AG04450 (cell line): Measurements from ENCODE around the gene VRK3. TPM values are rescaled to one million over a fixed set of nuclear protein-coding genes. Genes with fewer than 3 reads are reported as not detected.

Experiments used
- CTCF ChIA-PET: fragments of 300-600, 350-600 bp; formaldehyde crosslinking; extraction: SDS; loops from one replicate; lab custom pipeline; 2022; ENCODE audit warnings: antibody characterized with exemption, inconsistent platforms; lab: Charles Lee
- POLR2A ChIA-PET: fragments of 350-600 bp; formaldehyde crosslinking; extraction: SDS; loops from one replicate; lab custom pipeline; 2021; ENCODE audit warnings: antibody characterized with exemption, inconsistent platforms; lab: Yijun Ruan, JAX
- DNase-seq: peaks from one replicate; pipeline ENCODE4 v3.0.0-alpha.2; 2011; ENCODE audit warnings: low read depth, low spot score
- H3K27ac ChIP-seq: one replicate; pipeline ENCODE4 v1.5.1; 2012; ENCODE audit warnings: low read depth, low read length, control low read depth
- H3K27me3 ChIP-seq: one replicate; pipeline ENCODE4 v1.6.0; 2012; ENCODE audit warnings: low read length; ENCODE audit not compliant: control insufficient read depth, insufficient read depth
- H3K4me3 ChIP-seq: 2 replicates; pipeline ENCODE4 v1.5.1; 2011; ENCODE audit warnings: mild to moderate bottlenecking, low read depth, low read length, control low read depth
- H3K9me3 ChIP-seq: 2 replicates; pipeline ENCODE4 v1.5.1; 2012; ENCODE audit warnings: low read length; ENCODE audit not compliant: control insufficient read depth, insufficient read depth
- polyA plus RNA-seq: library from polyadenylated mRNA; depleted of rRNA; stranded (reverse); fragments of >200 nt; gene quantifications from 2 replicates; pipeline ENCODE4 v1.2.3, GENCODE V29; 2011
- TF ChIP-seq, protein P1 (sequence below): IDR thresholded peaks from 2 replicates; pipeline ENCODE4 v1.5.1; 2011; ENCODE audit warnings: low read depth, low read length, control low read depth, inconsistent platforms

VRK3 gene
- polyA plus RNA-seq, 1 experiment, result 22.5 TPM

DNA sequence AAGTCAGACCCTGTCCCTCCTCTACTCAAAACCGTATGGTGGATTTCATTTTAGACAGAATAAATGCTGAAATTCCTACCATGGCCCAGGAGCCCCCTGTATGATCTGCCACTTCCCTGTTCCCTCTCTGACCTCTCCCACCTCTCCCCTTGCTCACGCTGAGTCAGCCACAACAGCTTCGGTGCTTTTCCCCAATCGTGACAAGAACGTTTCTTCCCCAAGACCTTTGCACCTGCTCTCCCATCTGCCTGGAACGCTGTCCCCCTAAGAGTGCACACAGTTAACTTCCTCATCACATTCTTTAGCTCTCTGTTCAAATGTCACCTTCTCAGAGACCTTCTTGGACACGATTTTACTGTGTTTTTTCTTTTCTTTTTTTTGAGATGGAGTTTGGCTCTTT, 2.3 kb downstream of the VRK3 start:
- Histone ChIP-seq H3K4me3 (no peak overlapping the region), H3K9me3 (no peaks in the 10 kb centered on the region; the same call in 1 of the 2 replicates), H3K27me3 (no peaks in the 10 kb centered on the region), H3K27ac (no peak overlapping the region)
- TF ChIP-seq, protein P1, sequence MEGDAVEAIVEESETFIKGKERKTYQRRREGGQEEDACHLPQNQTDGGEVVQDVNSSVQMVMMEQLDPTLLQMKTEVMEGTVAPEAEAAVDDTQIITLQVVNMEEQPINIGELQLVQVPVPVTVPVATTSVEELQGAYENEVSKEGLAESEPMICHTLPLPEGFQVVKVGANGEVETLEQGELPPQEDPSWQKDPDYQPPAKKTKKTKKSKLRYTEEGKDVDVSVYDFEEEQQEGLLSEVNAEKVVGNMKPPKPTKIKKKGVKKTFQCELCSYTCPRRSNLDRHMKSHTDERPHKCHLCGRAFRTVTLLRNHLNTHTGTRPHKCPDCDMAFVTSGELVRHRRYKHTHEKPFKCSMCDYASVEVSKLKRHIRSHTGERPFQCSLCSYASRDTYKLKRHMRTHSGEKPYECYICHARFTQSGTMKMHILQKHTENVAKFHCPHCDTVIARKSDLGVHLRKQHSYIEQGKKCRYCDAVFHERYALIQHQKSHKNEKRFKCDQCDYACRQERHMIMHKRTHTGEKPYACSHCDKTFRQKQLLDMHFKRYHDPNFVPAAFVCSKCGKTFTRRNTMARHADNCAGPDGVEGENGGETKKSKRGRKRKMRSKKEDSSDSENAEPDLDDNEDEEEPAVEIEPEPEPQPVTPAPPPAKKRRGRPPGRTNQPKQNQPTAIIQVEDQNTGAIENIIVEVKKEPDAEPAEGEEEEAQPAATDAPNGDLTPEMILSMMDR, result no peak
- no peak for DNase-seq
- CTCF ChIA-PET, result interaction anchor here (1.9 kb wide), 1 partner anchor 85 kb away, joined by 4 read pairs; no protein-coding TSS in a partner anchor
- POLR2A ChIA-PET, result no interaction called here

DNA sequence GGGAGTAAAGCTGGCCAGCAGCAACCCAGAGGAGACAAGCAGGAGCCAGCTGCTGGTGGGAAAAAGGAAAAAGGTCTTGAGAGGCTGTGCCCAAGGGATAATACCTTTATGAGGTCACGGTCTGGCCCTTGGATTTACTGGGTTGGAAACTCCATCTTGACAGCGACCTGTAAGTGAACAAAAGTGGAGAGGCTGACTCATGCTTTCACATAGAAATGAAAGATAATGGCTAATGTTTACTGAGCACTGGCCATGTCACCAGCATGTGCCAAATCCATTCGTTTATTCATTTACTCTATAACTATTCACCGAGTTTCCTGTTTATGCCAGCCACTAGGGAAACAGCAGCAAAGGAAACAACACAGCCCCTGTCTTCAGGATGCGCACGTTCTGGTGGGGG, 4.7 kb downstream of the VRK3 start:
- TF ChIP-seq, protein P1, result no peak
- Histone ChIP-seq H3K9me3 (no peaks in the 10 kb centered on the region), H3K4me3 (no peak overlapping the region), H3K27me3 (no peaks in the 10 kb centered on the region), H3K27ac (no peak overlapping the region)
- no peak for DNase-seq
- ChIA-PET POLR2A (no interaction called here), CTCF (no interaction called here)

DNA sequence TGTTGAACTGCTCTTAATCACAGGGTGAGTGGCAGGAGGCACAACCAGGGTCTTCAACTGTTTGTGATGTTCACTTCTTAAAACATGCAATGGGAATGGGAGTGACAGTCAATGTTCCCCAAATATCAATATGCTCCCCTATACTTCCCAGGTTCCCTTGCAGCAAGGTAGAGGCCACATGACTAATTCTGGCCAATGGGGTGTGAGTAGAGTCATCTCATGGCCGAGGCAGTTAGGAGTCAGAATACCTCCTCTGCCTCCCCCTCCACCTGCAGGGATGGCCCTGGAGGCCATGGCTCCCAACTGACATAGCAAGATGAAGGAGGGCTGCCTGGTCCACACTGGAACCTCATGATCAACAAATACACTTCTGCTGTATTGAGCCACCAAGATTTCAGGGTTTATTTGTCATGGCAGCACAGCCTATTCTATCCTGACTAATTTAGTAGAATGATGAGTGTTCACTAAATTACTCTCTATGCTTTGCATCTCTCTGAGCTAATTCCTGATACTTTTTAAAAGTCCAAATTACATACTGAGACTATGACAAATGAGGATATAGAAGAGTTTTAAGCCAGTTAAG, 8.9 kb downstream of the VRK3 start:
- CTCF ChIA-PET, result no interaction called here
- POLR2A ChIA-PET, result no interaction called here
- TF ChIP-seq, protein P1, result no peak
- Histone ChIP-seq H3K27ac (no peak overlapping the region), H3K9me3 (no peaks in the 10 kb centered on the region), H3K4me3 (no peak overlapping the region), H3K27me3 (no peaks in the 10 kb centered on the region)
- no peak for DNase-seq

DNA sequence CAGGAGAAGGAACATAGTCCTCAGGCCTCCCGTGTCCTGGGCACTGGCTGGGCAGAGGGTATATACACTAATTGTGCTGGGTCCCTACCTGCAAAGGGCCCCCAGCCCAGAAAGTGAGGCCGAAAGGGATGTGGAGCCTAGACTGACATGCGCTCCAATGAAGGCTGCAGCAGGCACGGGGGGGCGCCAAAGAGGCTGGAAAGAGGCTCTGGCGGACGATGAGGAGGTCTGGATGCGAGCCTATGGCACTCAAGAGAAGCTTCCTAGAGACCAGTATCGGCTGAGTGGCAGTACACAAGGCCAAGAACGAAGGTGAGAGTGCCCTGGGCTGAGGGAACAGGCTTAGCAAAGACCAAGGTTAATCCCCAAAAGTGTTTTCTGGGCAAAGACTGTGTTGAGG, 16.6 kb downstream of the VRK3 start:
- TF ChIP-seq, protein P1, result no peak
- no peaks in the 10 kb centered on the region for H3K27me3 ChIP-seq
- no peaks in the 10 kb centered on the region for H3K9me3 ChIP-seq
- no peak overlapping the region for H3K4me3 ChIP-seq
- POLR2A ChIA-PET, result no interaction called here
- no peak for DNase-seq
- H3K27ac ChIP-seq, result no peak overlapping the region
- CTCF ChIA-PET, result interaction anchor here (0.8 kb wide), 1 partner anchor 9 kb away, joined by 3 read pairs; no protein-coding TSS in a partner anchor

DNA sequence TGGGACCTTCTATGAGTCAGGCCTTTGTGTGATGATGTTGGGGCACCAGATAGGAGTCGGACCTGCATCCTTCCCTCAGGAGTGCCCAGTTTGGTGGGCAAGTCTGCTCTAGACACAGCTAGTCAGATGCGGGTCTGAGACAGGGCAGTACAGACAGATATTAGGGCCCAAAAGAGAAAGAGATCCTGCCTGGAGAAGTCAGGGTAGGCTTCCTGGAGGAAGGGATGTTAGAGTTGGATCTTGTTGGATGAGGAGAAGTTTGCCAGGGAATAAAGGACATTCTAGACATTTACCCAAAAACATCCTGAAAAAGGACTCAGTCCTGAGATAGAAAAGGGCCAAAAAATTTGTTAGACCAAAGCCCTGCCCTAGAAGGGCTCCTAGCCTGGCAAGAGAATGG, 17.2 kb downstream of the VRK3 start:
- H3K9me3 ChIP-seq, result no peaks in the 10 kb centered on the region
- no peak overlapping the region for H3K4me3 ChIP-seq
- H3K27ac ChIP-seq, result no peak overlapping the region
- ChIA-PET CTCF (no interaction called here), POLR2A (no interaction called here)
- no peaks in the 10 kb centered on the region for H3K27me3 ChIP-seq
- DNase-seq, result no peak
- TF ChIP-seq, protein P1, result no peak
